Upper lobe of right lung (tissue), 1 donor: ENCODE measurements around the gene CDKAL1. TPM values are rescaled to one million over a fixed set of nuclear protein-coding genes. Genes with fewer than 3 reads are reported as not detected.

Experiments
- ATAC-seq: fragments of 200-7000 bp; cut with Tn5 transposase; one replicate; pipeline ENCODE4 v1.9.1; 2020; ENCODE audit warnings: mild to moderate bottlenecking, moderate library complexity
- DNase-seq: peaks from one replicate; pipeline ENCODE4 v3.0.0-alpha.2; 2020
- H3K27ac ChIP-seq: fragments of 200-600 bp; one replicate; pipeline ENCODE4 v1.8.0; 2022
- H3K27me3 ChIP-seq: fragments of 200-600 bp; one replicate; pipeline ENCODE4 v1.8.0; 2022; ENCODE audit warnings: mild to moderate bottlenecking
- H3K36me3 ChIP-seq: fragments of 200-600 bp; one replicate; pipeline ENCODE4 v1.8.0; 2022
- H3K4me1 ChIP-seq: fragments of 200-600 bp; one replicate; pipeline ENCODE4 v1.8.0; 2022
- H3K4me3 ChIP-seq: fragments of 200-600 bp; one replicate; pipeline ENCODE4 v1.8.0; 2022; ENCODE audit warnings: mild to moderate bottlenecking
- H3K9me3 ChIP-seq: fragments of 200-600 bp; one replicate; pipeline ENCODE4 v1.8.0; 2022
- CTCF ChIP-seq: fragments of 200-600 bp; IDR thresholded peaks from one replicate; pipeline ENCODE4 v1.8.0; 2022; ENCODE audit warnings: antibody characterized with exemption
- intact Hi-C: fragments of 100-400 bp; cut with DNase I; formaldehyde crosslinking; loops from one replicate; pipeline ENCODE4 v1.11.0; 2022
- total RNA-seq: library from RNA; stranded (reverse); fragmentation: NEBNext Ultra II Directional; extraction: Animal tissue kit (Norgen Biotek cat#: 25700); gene quantifications from one replicate; pipeline ENCODE4 v1.2.1, GENCODE V29; 2021
- donor health status: DM: no; HTN: yes; CAD: no; lungs with severe emphysema.

Gene CDKAL1
- total RNA-seq, 1 donor from 2014 or later = 16.0 TPM

DNA sequence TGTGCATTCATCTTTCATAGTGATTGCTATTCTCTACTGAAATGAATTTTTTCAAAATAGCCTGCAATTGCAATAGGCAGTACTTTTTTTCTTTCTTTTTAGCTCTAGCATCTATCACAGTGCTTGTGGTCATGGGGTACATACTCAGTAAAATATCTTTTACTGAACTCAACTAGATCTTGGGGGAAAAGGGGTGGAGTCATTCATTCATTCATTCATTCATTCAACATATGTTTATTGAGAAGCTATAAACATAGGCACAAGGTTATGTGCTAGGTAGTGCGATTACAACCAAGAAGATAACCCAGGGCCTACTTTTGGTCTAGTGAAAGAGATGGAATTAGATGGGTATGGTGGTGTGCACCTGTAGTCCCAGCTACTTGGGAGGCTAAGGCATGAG lies 1.4 kb upstream of the CDKAL1 start:
- no peaks in the 10 kb centered on the region for H3K9me3 ChIP-seq
- no peak for TF ChIP-seq CTCF
- no peaks in the 10 kb centered on the region for H3K36me3 ChIP-seq

DNA sequence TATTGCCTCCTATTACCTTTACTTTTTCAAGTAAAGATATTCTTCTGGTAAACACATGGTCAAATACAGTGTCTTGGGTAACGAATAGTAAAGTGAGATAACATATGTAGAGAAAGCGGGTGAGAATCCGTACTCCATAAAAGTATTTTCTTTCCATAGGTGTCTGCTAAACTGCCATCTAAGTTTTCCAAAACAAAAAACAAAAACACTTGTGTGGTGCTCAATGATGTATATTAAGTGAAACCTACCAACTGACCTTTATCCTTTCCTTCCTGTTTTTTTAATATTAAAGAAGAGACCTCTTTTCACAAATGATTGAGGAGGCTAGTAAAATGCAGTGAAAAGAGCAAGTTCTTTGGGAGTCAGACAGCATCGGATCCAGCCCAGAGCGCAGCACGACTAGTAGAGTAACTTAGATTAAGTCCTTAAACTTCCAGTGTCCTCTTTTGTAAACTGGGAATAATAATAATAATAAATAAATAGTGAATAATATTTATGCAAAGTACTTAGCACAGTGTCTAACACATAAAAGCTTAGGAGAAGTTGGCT lies 437 bp upstream of the CDKAL1 start:
- Histone ChIP-seq H3K36me3 (peaks cover 3% of the 10 kb centered on the region), H3K27me3 (no peaks in the 10 kb centered on the region), H3K4me3 (peak overlapping the region; percentile 97), H3K4me1 (peaks cover 5% of the 10 kb centered on the region), H3K27ac (peak overlapping the region; percentile 88), H3K9me3 (no peaks in the 10 kb centered on the region)
- intact Hi-C loops = no loop called here
- no peak for ATAC-seq
- no peak for TF ChIP-seq CTCF
- DNase-seq = no peak

More for the DNA sequence above, 1.4 kb upstream of the CDKAL1 start:
- ATAC-seq = no peak
- Histone ChIP-seq H3K4me3 (no peak overlapping the region), H3K27me3 (no peaks in the 10 kb centered on the region), H3K4me1 (peaks cover 5% of the 10 kb centered on the region), H3K27ac (no peak overlapping the region)
- no peak for DNase-seq
- intact Hi-C loops = no loop called here

DNA sequence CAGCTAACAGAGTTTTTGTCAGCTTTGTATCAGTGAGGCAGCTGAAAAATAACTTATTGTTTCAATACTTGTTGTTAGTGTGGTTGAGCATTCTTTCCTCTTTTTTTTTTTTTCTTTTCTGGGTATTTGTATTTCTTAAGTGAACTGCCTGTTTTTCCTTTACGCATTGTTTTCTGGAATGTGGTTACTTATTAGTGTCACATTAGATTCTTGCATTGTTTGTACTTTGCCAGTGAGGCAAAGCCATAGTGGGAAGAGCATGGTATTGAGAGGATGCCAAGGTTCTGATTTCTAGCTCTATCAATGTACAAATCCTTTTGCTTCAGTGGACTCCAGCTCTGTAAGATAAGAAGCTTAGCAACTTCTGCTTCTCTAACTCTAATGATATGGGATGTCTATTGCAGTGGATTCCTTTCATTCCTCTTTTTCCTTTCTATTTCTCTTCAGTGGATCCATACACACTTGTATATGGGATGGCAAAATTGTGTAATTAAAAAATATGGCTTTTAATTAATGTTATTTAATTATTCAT lies 3.9 kb downstream of the CDKAL1 start:
- Histone ChIP-seq H3K27me3 (no peaks in the 10 kb centered on the region), H3K27ac (no peak overlapping the region), H3K4me3 (no peak overlapping the region), H3K9me3 (no peaks in the 10 kb centered on the region), H3K4me1 (peaks cover 10% of the 10 kb centered on the region), H3K36me3 (peaks cover 19% of the 10 kb centered on the region)
- no peak for DNase-seq
- no peak for ATAC-seq
- intact Hi-C loops = no loop called here
- no peak for TF ChIP-seq CTCF

GRCh38 chr6:20538907-20539306 lies 4.7 kb downstream of the CDKAL1 start:
- ATAC-seq (no peak), DNase-seq (no peak)
- H3K9me3 ChIP-seq = no peaks in the 10 kb centered on the region
- no peaks in the 10 kb centered on the region for H3K27me3 ChIP-seq
- H3K4me1 ChIP-seq = peaks cover 13% of the 10 kb centered on the region
- H3K36me3 ChIP-seq = peaks cover 19% of the 10 kb centered on the region
- intact Hi-C loops = no loop called here
- H3K4me3 ChIP-seq = no peak overlapping the region
- no peak for TF ChIP-seq CTCF
- H3K27ac ChIP-seq = no peak overlapping the region

DNA sequence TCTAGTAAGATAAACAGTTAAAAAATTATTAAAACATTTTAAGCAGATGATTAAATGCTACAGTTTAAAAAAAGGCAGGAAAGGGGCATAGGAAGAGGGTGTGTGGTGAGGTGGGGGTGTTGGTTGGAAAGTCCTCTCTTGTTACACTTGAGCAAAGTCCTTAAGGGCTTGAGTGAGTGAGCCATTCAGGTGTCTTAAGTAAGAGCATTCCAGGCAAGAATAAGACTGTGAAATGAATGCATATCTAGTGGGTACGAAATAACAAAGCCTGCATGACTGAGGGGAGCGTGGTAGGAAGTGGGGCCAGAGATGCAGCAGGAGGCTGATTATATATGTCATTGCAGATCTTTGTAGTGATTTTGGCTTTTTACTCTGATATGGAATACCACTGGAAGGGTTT lies 5.1 kb downstream of the CDKAL1 start:
- peak; percentile 46 for ATAC-seq
- Histone ChIP-seq H3K4me3 (no peak overlapping the region), H3K4me1 (peaks cover 13% of the 10 kb centered on the region), H3K9me3 (no peaks in the 10 kb centered on the region), H3K27me3 (no peaks in the 10 kb centered on the region), H3K27ac (no peak overlapping the region), H3K36me3 (peaks cover 19% of the 10 kb centered on the region)
- DNase-seq = no peak
- TF ChIP-seq CTCF = no peak
- intact Hi-C loops = no loop called here

GRCh38 chr6:20540683-20541082 lies 6.4 kb downstream of the CDKAL1 start:
- Histone ChIP-seq H3K36me3 (peaks cover 21% of the 10 kb centered on the region), H3K27ac (no peak overlapping the region), H3K27me3 (no peaks in the 10 kb centered on the region), H3K4me1 (peaks cover 11% of the 10 kb centered on the region), H3K9me3 (no peaks in the 10 kb centered on the region), H3K4me3 (no peak overlapping the region)
- TF ChIP-seq CTCF = no peak
- intact Hi-C loops = no loop called here
- DNase-seq (no peak), ATAC-seq (peak; percentile 63)
